Astrocyte of the spinal cord (primary cell): ENCODE measurements around the gene SLC35A5.
"Not testable (repeated sequence)": the region's sequence is repeated elsewhere in the genome, so short reads cannot be mapped to it uniquely, and the experiment has no call there.

Experiments used
- DNase-seq: peaks from one replicate; pipeline ENCODE4 v3.0.0; 2011; ENCODE audit warnings: low read depth, low spot score
- H3K4me3 ChIP-seq: 2 replicates; pipeline ENCODE4 v1.5.1; 2011; ENCODE audit warnings: low read depth, mild to moderate bottlenecking, low read length, moderate library complexity
- in situ Hi-C: cut with HindIII; loops from 2 replicates; pipeline ENCODE4 v1.10.0; 2017; ENCODE audit warnings: low sequenced_read_pairs
- TF ChIP-seq, protein P1 (sequence below): IDR thresholded peaks from 2 replicates; pipeline ENCODE4 v1.5.1; 2012; ENCODE audit warnings: low read depth, mild to moderate bottlenecking, low read length, inconsistent platforms

The SLC35A5 gene, protein sequence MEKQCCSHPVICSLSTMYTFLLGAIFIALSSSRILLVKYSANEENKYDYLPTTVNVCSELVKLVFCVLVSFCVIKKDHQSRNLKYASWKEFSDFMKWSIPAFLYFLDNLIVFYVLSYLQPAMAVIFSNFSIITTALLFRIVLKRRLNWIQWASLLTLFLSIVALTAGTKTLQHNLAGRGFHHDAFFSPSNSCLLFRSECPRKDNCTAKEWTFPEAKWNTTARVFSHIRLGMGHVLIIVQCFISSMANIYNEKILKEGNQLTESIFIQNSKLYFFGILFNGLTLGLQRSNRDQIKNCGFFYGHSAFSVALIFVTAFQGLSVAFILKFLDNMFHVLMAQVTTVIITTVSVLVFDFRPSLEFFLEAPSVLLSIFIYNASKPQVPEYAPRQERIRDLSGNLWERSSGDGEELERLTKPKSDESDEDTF

GRCh38 chr3:112561734-112562529 lies at the start of gene SLC35A5, which contains the start of gene ATG3:
Gene SLC35A5 (plus strand): TSS chr3:112562045. CDS start chr3:112563404, 1,359 bp downstream.
Gene ATG3 (minus strand): TSS chr3:112561962. CDS start chr3:112561528, 434 bp downstream.
- DNase-seq, result peak; percentile 99
- TF ChIP-seq, protein P1, sequence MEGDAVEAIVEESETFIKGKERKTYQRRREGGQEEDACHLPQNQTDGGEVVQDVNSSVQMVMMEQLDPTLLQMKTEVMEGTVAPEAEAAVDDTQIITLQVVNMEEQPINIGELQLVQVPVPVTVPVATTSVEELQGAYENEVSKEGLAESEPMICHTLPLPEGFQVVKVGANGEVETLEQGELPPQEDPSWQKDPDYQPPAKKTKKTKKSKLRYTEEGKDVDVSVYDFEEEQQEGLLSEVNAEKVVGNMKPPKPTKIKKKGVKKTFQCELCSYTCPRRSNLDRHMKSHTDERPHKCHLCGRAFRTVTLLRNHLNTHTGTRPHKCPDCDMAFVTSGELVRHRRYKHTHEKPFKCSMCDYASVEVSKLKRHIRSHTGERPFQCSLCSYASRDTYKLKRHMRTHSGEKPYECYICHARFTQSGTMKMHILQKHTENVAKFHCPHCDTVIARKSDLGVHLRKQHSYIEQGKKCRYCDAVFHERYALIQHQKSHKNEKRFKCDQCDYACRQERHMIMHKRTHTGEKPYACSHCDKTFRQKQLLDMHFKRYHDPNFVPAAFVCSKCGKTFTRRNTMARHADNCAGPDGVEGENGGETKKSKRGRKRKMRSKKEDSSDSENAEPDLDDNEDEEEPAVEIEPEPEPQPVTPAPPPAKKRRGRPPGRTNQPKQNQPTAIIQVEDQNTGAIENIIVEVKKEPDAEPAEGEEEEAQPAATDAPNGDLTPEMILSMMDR, result peak; percentile 16
- in situ Hi-C loops, result no loop called here
- H3K4me3 ChIP-seq, result peak within 1 kb of the TSS; percentile 68

DNA sequence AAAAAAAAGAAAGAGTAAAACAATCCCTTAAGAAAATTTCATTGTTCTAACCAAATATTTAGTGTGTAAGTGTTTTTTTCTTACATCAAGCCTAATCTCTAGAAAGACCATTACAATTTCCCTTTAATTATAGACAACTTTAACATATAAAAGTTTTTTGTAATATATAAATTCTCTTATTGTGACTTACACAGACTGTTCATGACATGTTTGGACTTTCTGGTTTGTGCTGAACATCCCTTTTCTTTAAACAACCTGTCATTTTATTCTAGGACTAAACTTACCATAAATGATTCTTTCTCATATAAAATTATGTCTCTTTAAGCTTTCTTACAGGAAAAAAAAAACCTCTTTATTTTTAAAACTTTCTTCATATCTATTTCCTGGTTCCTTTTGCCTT lies 49.5 kb upstream of the SLC35A5 start:
- H3K4me3 ChIP-seq, result no peak overlapping the region
- TF ChIP-seq, protein P1, result no peak
- peak; percentile 17 for DNase-seq
- in situ Hi-C loops, result no loop called here

- TF ChIP-seq, protein P1, result no peak
- in situ Hi-C loops, result no loop called here
- H3K4me3 ChIP-seq, result no peak overlapping the region
- DNase-seq, result peak; percentile 14
Measured at GRCh38 chr3:112514527-112515128, 47.2 kb upstream of the SLC35A5 start.

GRCh38 chr3:112518970-112519369 lies 42.9 kb upstream of the SLC35A5 start:
- H3K4me3 ChIP-seq, in situ Hi-C loops, DNase-seq: not testable (repeated sequence)

DNA sequence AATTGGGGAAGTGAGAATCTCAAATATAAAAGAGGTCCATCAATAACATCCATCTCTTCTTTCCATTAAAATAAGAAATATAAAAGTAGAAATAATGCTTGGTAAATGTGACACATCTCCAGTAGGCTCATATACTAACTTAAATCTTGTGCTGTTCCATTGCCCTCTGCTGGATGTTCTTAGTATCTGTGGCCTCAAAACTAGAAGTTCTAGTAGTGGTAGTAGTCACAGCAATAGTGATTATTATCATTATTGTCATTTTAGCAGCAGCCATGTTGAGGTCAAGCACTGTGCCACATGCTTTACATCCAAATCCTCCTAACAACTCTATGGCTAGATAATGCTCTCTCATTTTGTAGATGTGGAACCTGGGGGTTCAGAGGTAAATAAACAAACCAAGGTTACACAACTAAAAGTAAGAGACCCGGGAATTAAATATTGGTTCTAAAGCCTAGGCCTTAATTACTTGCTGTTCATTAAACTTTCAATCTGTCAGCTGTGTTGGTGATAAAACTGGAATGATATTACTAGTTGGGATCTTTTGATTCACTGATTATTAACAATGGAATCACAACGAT lies 42.3 kb upstream of the SLC35A5 start:
- in situ Hi-C loops, result no loop called here
- no peak overlapping the region for H3K4me3 ChIP-seq
- DNase-seq, result peak; percentile 81
- TF ChIP-seq, protein P1, result peak; percentile 75

DNA sequence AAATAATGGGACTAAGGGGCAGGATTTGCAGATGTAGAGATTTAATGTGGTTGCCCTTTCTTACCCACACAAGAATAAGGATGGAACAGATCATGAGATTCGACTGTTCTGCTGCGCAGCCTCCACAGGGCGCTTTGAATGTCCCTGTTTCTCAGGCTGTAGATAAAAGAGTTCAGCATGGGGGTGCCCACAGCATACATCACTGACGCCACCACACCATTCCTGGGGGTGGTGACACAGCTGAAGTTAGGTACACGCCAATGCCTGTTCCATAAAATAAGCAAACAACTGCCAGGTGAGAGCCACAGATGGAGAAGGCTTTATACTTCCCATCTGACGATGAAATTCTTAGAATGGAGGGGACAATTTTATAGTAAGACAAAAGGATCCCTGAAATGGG lies 37.7 kb upstream of the SLC35A5 start:
- DNase-seq, in situ Hi-C loops, H3K4me3 ChIP-seq: not testable (repeated sequence)

GRCh38 chr3:112530573-112530972 lies 31.3 kb upstream of the SLC35A5 start:
- no peak overlapping the region for H3K4me3 ChIP-seq
- in situ Hi-C loops, result no loop called here
- DNase-seq, result no peak
- TF ChIP-seq, protein P1, result no peak
